OCI-LY1 (cell line): ENCODE measurements around the gene ESPN.

Experiments used
- H2AFZ ChIP-seq: fragments of 200-600 bp; sonication (generic), shearing (Covaris generic); 2 replicates; pipeline ENCODE4 v1.6.0; 2014; ENCODE audit warnings: antibody characterized with exemption, mild to moderate bottlenecking, low read length
- H3F3A ChIP-seq: fragments of 200-600 bp; sonication (generic), shearing (Covaris generic); 2 replicates; pipeline ENCODE4 v1.6.0; 2014; ENCODE audit warnings: mild to moderate bottlenecking, antibody characterized with exemption, low read length, moderate library complexity; ENCODE audit not compliant: insufficient read depth
- H3K27ac ChIP-seq: fragments of 200-600 bp; sonication (generic); 2 replicates; pipeline ENCODE4 v1.5.1; 2014; ENCODE audit warnings: low read length, mixed run types, mild to moderate bottlenecking, low read depth; ENCODE audit not compliant: poor library complexity, severe bottlenecking
- H3K27me3 ChIP-seq: fragments of 200-600 bp; sonication (generic); 2 replicates; pipeline ENCODE4 v1.6.0; 2014; ENCODE audit warnings: antibody characterized with exemption, mild to moderate bottlenecking, low read length, moderate library complexity; ENCODE audit not compliant: insufficient read depth
- H3K36me3 ChIP-seq: fragments of 200-600 bp; sonication (generic); 2 replicates; pipeline ENCODE4 v1.6.1; 2014; ENCODE audit warnings: mild to moderate bottlenecking, antibody characterized with exemption, low read length, moderate library complexity, mixed read lengths; ENCODE audit not compliant: insufficient read depth
- H3K4me1 ChIP-seq: fragments of 200-600 bp; sonication (generic); 2 replicates; pipeline ENCODE4 v1.5.1; 2014; ENCODE audit warnings: mild to moderate bottlenecking, low read length, moderate library complexity; ENCODE audit not compliant: insufficient read depth, severe bottlenecking
- H3K4me2 ChIP-seq: fragments of 200-600 bp; sonication (generic), shearing (Covaris generic); 2 replicates; pipeline ENCODE4 v1.6.1; 2014; ENCODE audit warnings: low read length
- H3K4me3 ChIP-seq: fragments of 200-600 bp; sonication (generic); 2 replicates; pipeline ENCODE4 v1.5.1; 2014; ENCODE audit warnings: low read length, low read depth, mild to moderate bottlenecking, mixed read lengths; ENCODE audit not compliant: poor library complexity, severe bottlenecking
- H3K79me2 ChIP-seq: fragments of 200-600 bp; shearing (Covaris generic); 2 replicates; pipeline ENCODE4 v1.6.1; 2016; ENCODE audit warnings: mixed run types, low read length, mixed read lengths; ENCODE audit not compliant: insufficient read depth
- H3K9ac ChIP-seq: fragments of 200-600 bp; sonication (generic), shearing (Covaris generic); 2 replicates; pipeline ENCODE4 v1.6.1; 2014; ENCODE audit warnings: mild to moderate bottlenecking, low read length, mixed read lengths
- H3K9me2 ChIP-seq: fragments of 200-600 bp; sonication (generic), shearing (Covaris generic); 2 replicates; pipeline ENCODE4 v1.6.1; 2014; ENCODE audit warnings: low read depth, mild to moderate bottlenecking, low read length, mixed read lengths
- H3K9me3 ChIP-seq: fragments of 200-600 bp; shearing (Covaris generic); 2 replicates; pipeline ENCODE4 v1.6.1; 2014; ENCODE audit warnings: low read length, mixed read lengths
- H4K20me1 ChIP-seq: fragments of 200-600 bp; sonication (generic), shearing (Covaris generic); 2 replicates; pipeline ENCODE4 v1.6.0; 2016; ENCODE audit warnings: mild to moderate bottlenecking, low read length; ENCODE audit not compliant: insufficient read depth
- CTCF ChIP-seq: fragments of 200-600 bp; sonication (generic), shearing (Covaris generic); IDR thresholded peaks from 2 replicates; pipeline ENCODE4 v1.5.1; 2017; ENCODE audit warnings: mild to moderate bottlenecking, antibody characterized with exemption, low read length, moderate library complexity, mixed read lengths
- EZH2 ChIP-seq: fragments of 200-600 bp; sonication (generic), shearing (Covaris generic); IDR thresholded peaks from 2 replicates; pipeline ENCODE4 v1.8.0; 2017; ENCODE audit warnings: borderline replicate concordance, mixed run types, mild to moderate bottlenecking, antibody characterized with exemption, low read length, moderate library complexity, mixed read lengths

Gene ESPN

GRCh38 chr1:6440198-6441126, 15.9 kb downstream of the ESPN start:
- Histone ChIP-seq H3K9me2 (no peaks in the 10 kb centered on the region), H4K20me1 (no peaks in the 10 kb centered on the region), H2AFZ (no peak overlapping the region), H3K9me3 (no peaks in the 10 kb centered on the region), H3K79me2 (no peaks in the 10 kb centered on the region), H3K4me2 (peak overlapping the region; percentile 53), H3K9ac (no peak overlapping the region), H3F3A (no peaks in the 10 kb centered on the region), H3K27ac (no peak overlapping the region), H3K4me1 (no peaks in the 10 kb centered on the region), H3K27me3 (no peaks in the 10 kb centered on the region; the same call in 1 of the 2 replicates), H3K36me3 (no peaks in the 10 kb centered on the region), H3K4me3 (peak overlapping the region; percentile 37)
- no peak for TF ChIP-seq EZH2
- peak; percentile 45 for TF ChIP-seq CTCF

- Histone ChIP-seq H3K4me2 (no peak overlapping the region), H3K36me3 (no peaks in the 10 kb centered on the region), H3K4me3 (no peak overlapping the region), H2AFZ (no peak overlapping the region), H3K9me3 (no peaks in the 10 kb centered on the region), H3K9me2 (no peaks in the 10 kb centered on the region), H4K20me1 (no peaks in the 10 kb centered on the region), H3K9ac (no peak overlapping the region), H3K4me1 (no peaks in the 10 kb centered on the region), H3K27ac (no peak overlapping the region), H3K79me2 (no peaks in the 10 kb centered on the region), H3F3A (no peaks in the 10 kb centered on the region), H3K27me3 (no peaks in the 10 kb centered on the region; the same call in 1 of the 2 replicates)
- TF ChIP-seq EZH2 (no peak), CTCF (no peak)
Observed at GRCh38 chr1:6441586-6441985, 17.0 kb downstream of the ESPN start.

GRCh38 chr1:6443339-6444115, 19.0 kb downstream of the ESPN start:
- H3K4me2 ChIP-seq = no peak overlapping the region
- no peak overlapping the region for H3K9ac ChIP-seq
- no peak overlapping the region for H3K27ac ChIP-seq
- no peaks in the 10 kb centered on the region for H3K79me2 ChIP-seq
- TF ChIP-seq EZH2 (no peak), CTCF (no peak)
- H3K9me3 ChIP-seq = no peaks in the 10 kb centered on the region
- no peak overlapping the region for H3K4me3 ChIP-seq
- no peaks in the 10 kb centered on the region for H3K36me3 ChIP-seq
- no peaks in the 10 kb centered on the region for H4K20me1 ChIP-seq
- no peak overlapping the region for H2AFZ ChIP-seq
- peaks cover 16% of the 10 kb centered on the region for H3K4me1 ChIP-seq
- H3F3A ChIP-seq = no peaks in the 10 kb centered on the region
- no peaks in the 10 kb centered on the region; the same call in none of the 2 replicates for H3K27me3 ChIP-seq
- no peaks in the 10 kb centered on the region for H3K9me2 ChIP-seq
